ENCODE measurements around the gene CHST2. TPM values are rescaled to one million over a fixed set of nuclear protein-coding genes. Genes with fewer than 3 reads are reported as not detected.

CHST2 gene
- total RNA-seq, 1 experiment from 2014 or later: 0.26 TPM

GRCh38 chr3:143078883-143079282, 40.7 kb upstream of the CHST2 start:
- Histone ChIP-seq H3K27me3 (ENCODE audit: control insufficient read depth, insufficient read depth, low read length) (peaks cover 8% of the 10 kb centered on the region), H3K27ac (ENCODE audit: low read length) (no peak overlapping the region), H3K9me3 (ENCODE audit: control insufficient read depth, insufficient read depth, low read depth, low read length) (no peaks in the 10 kb centered on the region), H3K4me1 (ENCODE audit: control insufficient read depth, insufficient read depth, low read length) (no peaks in the 10 kb centered on the region), H3K36me3 (ENCODE audit: control insufficient read depth, insufficient read depth, low read length) (no peaks in the 10 kb centered on the region), H3K4me3 (ENCODE audit: low read depth in 2 of 2, low read length in 2 of 2) (no peak overlapping the region)
- ATAC-seq (peak; percentile 55), DNase-seq (ENCODE audit: low read depth, low spot score) (no peak)
- in situ Hi-C loops (cut with HindIII; ENCODE audit: low pct_unique_long_range_greater_than_20kb, low sequenced_read_pairs): no loop called here
- CTCF ChIA-PET: no interaction called here
- BruUV-seq (replicated peaks): no TSS peak
- intact Hi-C loops (cut with micrococcal nuclease; ENCODE audit: unreplicated experiment): no loop called here
- TF ChIP-seq TCF7L2 (IDR thresholded peaks at IDR 0.05; ENCODE audit: low read depth, low read length) (no peak), REST (IDR thresholded peaks at IDR 0.05; ENCODE audit: insufficient read depth in 1 of 2, low read depth in 2 of 2, low read length in 1 of 2) (no peak), SIN3A (IDR thresholded peaks at IDR 0.05; ENCODE audit: borderline replicate concordance, insufficient read depth, low read depth, low read length) (no peak), CTCF (IDR thresholded peaks at IDR 0.05) (no peak), POLR2AphosphoS5 (IDR thresholded peaks at IDR 0.05; ENCODE audit: low read depth, low read length) (no peak)
- POLR2A ChIA-PET: no interaction called here

GRCh38 chr3:143080196-143080595, 39.4 kb upstream of the CHST2 start:
- DNase-seq (ENCODE audit: low read depth, low spot score): no peak
- intact Hi-C loops (cut with micrococcal nuclease; ENCODE audit: unreplicated experiment): no loop called here
- Histone ChIP-seq H3K4me3 (ENCODE audit: low read depth in 2 of 2, low read length in 2 of 2) (no peak overlapping the region), H3K36me3 (ENCODE audit: control insufficient read depth, insufficient read depth, low read length) (no peaks in the 10 kb centered on the region), H3K9me3 (ENCODE audit: control insufficient read depth, insufficient read depth, low read depth, low read length) (no peaks in the 10 kb centered on the region), H3K27me3 (ENCODE audit: control insufficient read depth, insufficient read depth, low read length) (peaks cover 8% of the 10 kb centered on the region), H3K27ac (ENCODE audit: low read length) (no peak overlapping the region), H3K4me1 (ENCODE audit: control insufficient read depth, insufficient read depth, low read length) (no peaks in the 10 kb centered on the region)
- no peak for ATAC-seq
- ChIA-PET POLR2A (interaction anchor here (0.6 kb wide), 1 partner anchor 34 kb away, joined by 3 read pairs; no protein-coding TSS in a partner anchor), CTCF (no interaction called here)
- TF ChIP-seq CTCF (IDR thresholded peaks at IDR 0.05) (no peak), SIN3A (IDR thresholded peaks at IDR 0.05; ENCODE audit: borderline replicate concordance, insufficient read depth, low read depth, low read length) (no peak), TCF7L2 (IDR thresholded peaks at IDR 0.05; ENCODE audit: low read depth, low read length) (no peak), REST (IDR thresholded peaks at IDR 0.05; ENCODE audit: insufficient read depth in 1 of 2, low read depth in 2 of 2, low read length in 1 of 2) (no peak), POLR2AphosphoS5 (IDR thresholded peaks at IDR 0.05; ENCODE audit: low read depth, low read length) (no peak)
- BruUV-seq (replicated peaks): no TSS peak
- in situ Hi-C loops (cut with HindIII; ENCODE audit: low pct_unique_long_range_greater_than_20kb, low sequenced_read_pairs): no loop called here
